GM23338 (cell line): Measurements from ENCODE around the gene HLCS.

Source experiments
- CREB1 ChIP-seq: fragments of 250-450 bp; sonication (Bioruptor Pico); IDR thresholded peaks from 2 replicates; pipeline ENCODE4 v1.5.0; 2020; ENCODE audit warnings: low read depth, mild to moderate bottlenecking, moderate library complexity
- EZH2 ChIP-seq: fragments of 200-600 bp; sonication (generic); IDR thresholded peaks from one replicate; pipeline ENCODE4 v1.8.0; 2017; ENCODE audit warnings: antibody characterized with exemption, mild to moderate bottlenecking, low read depth; ENCODE audit not compliant: unreplicated experiment
- EZH2phosphoT487 ChIP-seq: fragments of 200-600 bp; sonication (generic); IDR thresholded peaks from one replicate; pipeline ENCODE4 v1.8.1; 2018; ENCODE audit warnings: antibody characterized with exemption; ENCODE audit not compliant: unreplicated experiment
- JUNB ChIP-seq: IDR thresholded peaks from one replicate; pipeline ENCODE4 v1.6.1; 2016; ENCODE audit warnings: antibody characterized with exemption; ENCODE audit not compliant: unreplicated experiment
- NANOG ChIP-seq: IDR thresholded peaks from 2 replicates; pipeline ENCODE4 v1.6.1; 2016; ENCODE audit warnings: antibody characterized with exemption, borderline replicate concordance
- POLR2AphosphoS5 ChIP-seq: IDR thresholded peaks from 2 replicates; pipeline ENCODE4 v1.6.1; 2016; ENCODE audit warnings: antibody characterized with exemption, low read depth
- STAT1 ChIP-seq: IDR thresholded peaks from one replicate; pipeline ENCODE4 v1.6.1; 2016; ENCODE audit warnings: antibody characterized with exemption; ENCODE audit not compliant: unreplicated experiment
- TF ChIP-seq, protein P1 (sequence below), 2 experiments: fragments of 200-600 bp in 1 of 2; sonication (generic) in 1 of 2; conservative IDR thresholded peaks; 2 replicates each; pipeline versions ENCODE4 v1.5.1 to v1.6.1; 2016 to 2017; ENCODE audit warnings: antibody characterized with exemption in 2 of 2, low read depth in 2 of 2, mild to moderate bottlenecking in 2 of 2, moderate library complexity in 1 of 2
- TF ChIP-seq, protein P2 (sequence below): IDR thresholded peaks from one replicate; pipeline ENCODE4 v1.6.1; 2018; ENCODE audit warnings: antibody characterized with exemption; ENCODE audit not compliant: unreplicated experiment
- TF ChIP-seq, protein P3 (sequence below): IDR thresholded peaks from 2 replicates; pipeline ENCODE4 v1.6.1; 2016; ENCODE audit warnings: antibody characterized with exemption

DNA sequence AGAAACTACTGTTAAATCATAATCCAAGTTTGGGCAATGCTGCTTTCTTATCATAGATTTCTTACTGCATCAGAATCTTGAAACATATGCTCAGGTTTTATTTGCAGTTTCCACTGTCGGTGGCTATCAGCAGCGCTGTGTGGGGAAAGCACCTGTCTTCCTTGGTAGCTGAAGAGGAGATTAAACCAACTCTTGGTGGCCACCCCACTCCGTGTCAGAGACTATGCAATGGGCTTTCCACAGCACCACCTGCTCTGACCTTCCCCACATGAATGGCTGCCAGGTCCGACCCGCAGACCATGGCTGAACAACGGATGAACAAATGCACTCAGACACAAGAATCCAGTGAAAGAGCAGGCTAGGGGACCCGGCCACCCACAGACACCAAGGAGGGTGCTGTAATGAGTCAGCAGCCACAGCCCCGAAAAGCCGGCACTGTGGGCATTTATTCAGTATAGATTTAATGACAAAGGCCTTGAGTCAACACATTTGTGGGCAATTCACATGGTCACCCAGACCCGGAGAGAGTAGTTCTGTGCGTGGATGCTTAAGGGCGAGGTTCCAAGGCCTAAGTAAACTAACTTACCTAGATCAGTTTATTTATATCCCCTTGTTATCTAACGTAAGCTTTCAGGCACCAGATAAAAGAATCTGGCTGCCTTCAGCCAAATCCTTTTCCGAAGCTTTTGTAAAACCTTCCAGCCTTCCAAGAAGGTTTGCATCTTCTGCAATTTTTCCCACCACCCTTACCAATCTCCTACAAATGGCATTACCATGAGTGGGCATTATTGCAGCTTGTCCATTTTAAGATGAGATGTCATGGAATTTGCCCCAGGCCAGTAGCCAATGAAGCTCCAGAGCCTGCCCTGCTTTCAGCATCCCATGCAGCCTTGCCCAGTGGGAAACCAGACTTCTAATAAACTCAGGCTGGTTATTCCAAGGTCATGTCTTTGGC, 82.7 kb downstream of the HLCS start:
- no peak for TF ChIP-seq EZH2
- TF ChIP-seq, protein P1, sequence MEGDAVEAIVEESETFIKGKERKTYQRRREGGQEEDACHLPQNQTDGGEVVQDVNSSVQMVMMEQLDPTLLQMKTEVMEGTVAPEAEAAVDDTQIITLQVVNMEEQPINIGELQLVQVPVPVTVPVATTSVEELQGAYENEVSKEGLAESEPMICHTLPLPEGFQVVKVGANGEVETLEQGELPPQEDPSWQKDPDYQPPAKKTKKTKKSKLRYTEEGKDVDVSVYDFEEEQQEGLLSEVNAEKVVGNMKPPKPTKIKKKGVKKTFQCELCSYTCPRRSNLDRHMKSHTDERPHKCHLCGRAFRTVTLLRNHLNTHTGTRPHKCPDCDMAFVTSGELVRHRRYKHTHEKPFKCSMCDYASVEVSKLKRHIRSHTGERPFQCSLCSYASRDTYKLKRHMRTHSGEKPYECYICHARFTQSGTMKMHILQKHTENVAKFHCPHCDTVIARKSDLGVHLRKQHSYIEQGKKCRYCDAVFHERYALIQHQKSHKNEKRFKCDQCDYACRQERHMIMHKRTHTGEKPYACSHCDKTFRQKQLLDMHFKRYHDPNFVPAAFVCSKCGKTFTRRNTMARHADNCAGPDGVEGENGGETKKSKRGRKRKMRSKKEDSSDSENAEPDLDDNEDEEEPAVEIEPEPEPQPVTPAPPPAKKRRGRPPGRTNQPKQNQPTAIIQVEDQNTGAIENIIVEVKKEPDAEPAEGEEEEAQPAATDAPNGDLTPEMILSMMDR (conservative IDR thresholded peaks at IDR 0.05; ENCODE audit: low read depth in 2 of 2): no peak
- no peak for TF ChIP-seq POLR2AphosphoS5
- TF ChIP-seq, protein P2, sequence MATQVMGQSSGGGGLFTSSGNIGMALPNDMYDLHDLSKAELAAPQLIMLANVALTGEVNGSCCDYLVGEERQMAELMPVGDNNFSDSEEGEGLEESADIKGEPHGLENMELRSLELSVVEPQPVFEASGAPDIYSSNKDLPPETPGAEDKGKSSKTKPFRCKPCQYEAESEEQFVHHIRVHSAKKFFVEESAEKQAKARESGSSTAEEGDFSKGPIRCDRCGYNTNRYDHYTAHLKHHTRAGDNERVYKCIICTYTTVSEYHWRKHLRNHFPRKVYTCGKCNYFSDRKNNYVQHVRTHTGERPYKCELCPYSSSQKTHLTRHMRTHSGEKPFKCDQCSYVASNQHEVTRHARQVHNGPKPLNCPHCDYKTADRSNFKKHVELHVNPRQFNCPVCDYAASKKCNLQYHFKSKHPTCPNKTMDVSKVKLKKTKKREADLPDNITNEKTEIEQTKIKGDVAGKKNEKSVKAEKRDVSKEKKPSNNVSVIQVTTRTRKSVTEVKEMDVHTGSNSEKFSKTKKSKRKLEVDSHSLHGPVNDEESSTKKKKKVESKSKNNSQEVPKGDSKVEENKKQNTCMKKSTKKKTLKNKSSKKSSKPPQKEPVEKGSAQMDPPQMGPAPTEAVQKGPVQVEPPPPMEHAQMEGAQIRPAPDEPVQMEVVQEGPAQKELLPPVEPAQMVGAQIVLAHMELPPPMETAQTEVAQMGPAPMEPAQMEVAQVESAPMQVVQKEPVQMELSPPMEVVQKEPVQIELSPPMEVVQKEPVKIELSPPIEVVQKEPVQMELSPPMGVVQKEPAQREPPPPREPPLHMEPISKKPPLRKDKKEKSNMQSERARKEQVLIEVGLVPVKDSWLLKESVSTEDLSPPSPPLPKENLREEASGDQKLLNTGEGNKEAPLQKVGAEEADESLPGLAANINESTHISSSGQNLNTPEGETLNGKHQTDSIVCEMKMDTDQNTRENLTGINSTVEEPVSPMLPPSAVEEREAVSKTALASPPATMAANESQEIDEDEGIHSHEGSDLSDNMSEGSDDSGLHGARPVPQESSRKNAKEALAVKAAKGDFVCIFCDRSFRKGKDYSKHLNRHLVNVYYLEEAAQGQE: no peak
- TF ChIP-seq EZH2phosphoT487: no peak
- TF ChIP-seq NANOG: no peak
- TF ChIP-seq JUNB: no peak
- TF ChIP-seq, protein P3, sequence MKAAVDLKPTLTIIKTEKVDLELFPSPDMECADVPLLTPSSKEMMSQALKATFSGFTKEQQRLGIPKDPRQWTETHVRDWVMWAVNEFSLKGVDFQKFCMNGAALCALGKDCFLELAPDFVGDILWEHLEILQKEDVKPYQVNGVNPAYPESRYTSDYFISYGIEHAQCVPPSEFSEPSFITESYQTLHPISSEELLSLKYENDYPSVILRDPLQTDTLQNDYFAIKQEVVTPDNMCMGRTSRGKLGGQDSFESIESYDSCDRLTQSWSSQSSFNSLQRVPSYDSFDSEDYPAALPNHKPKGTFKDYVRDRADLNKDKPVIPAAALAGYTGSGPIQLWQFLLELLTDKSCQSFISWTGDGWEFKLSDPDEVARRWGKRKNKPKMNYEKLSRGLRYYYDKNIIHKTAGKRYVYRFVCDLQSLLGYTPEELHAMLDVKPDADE: no peak
- no peak for TF ChIP-seq STAT1
- no peak for TF ChIP-seq CREB1 (CRISPR knock-in tag)
